K562 (cell line): ENCODE results near the gene TMEM43. TPM values are rescaled to one million over a fixed set of nuclear protein-coding genes. Genes with fewer than 3 reads are reported as not detected.

Source experiments
- ARHGAP35 ChIP-seq: fragments of 450-650 bp; IDR thresholded peaks from 2 replicates; pipeline ENCODE4 v1.6.1; 2018; ENCODE audit not compliant: partially characterized antibody
- CREB3L1 ChIP-seq: fragments of 450-650 bp; IDR thresholded peaks from 2 replicates; pipeline ENCODE4 v1.6.1; 2014; ENCODE audit warnings: low read depth, mild to moderate bottlenecking, moderate library complexity, borderline replicate concordance
- DMBX1 ChIP-seq: fragments of 250-450 bp; sonication (Bioruptor Pico); IDR thresholded peaks from 2 replicates; pipeline ENCODE4 v1.8.0; 2022; ENCODE audit warnings: inconsistent platforms, mild to moderate bottlenecking, moderate library complexity, borderline replicate concordance
- FOXA1 ChIP-seq: fragments of 450-650 bp; IDR thresholded peaks from 2 replicates; pipeline ENCODE4 v1.6.1; 2016; ENCODE audit warnings: mild to moderate bottlenecking, borderline replicate concordance
- ID3 ChIP-seq, 2 experiments: fragments of 250-450 bp in 1 of 2; fragments of 450-650 bp in 1 of 2; sonication (Bioruptor Pico) in 1 of 2; IDR thresholded peaks; 2 replicates each; pipeline versions ENCODE4 v1.6.1 to v1.8.0; 2016 to 2021; ENCODE audit warnings: mild to moderate bottlenecking in 2 of 2, moderate library complexity in 2 of 2, missing compliant biosample characterization in 1 of 2, missing genetic modification characterization in 1 of 2
- OTX1 ChIP-seq: fragments of 450-650 bp; formaldehyde crosslinking; IDR thresholded peaks from 2 replicates; pipeline ENCODE4 v1.4.0; 2022; ENCODE audit warnings: mild to moderate bottlenecking
- PHF21A ChIP-seq: fragments of 450-650 bp; IDR thresholded peaks from 2 replicates; pipeline ENCODE4 v1.6.1; 2017; ENCODE audit warnings: low read depth, borderline replicate concordance
- RAD51 ChIP-seq: fragments of 450-650 bp; IDR thresholded peaks from 2 replicates; pipeline ENCODE4 v1.7.1; 2016; ENCODE audit warnings: low read depth, mild to moderate bottlenecking, borderline replicate concordance
- RNF219 ChIP-seq: fragments of 250-450 bp; sonication (Bioruptor Pico); IDR thresholded peaks from 2 replicates; pipeline ENCODE4 v1.5.0; 2022; ENCODE audit warnings: mild to moderate bottlenecking
- TFE3 ChIP-seq: fragments of 450-650 bp; formaldehyde crosslinking; IDR thresholded peaks from 2 replicates; pipeline ENCODE4 v1.4.0; 2020; ENCODE audit warnings: mild to moderate bottlenecking, mixed read lengths
- YY1 ChIP-seq, 3 experiments: IDR thresholded peaks; 2 replicates each; pipeline ENCODE4 v1.6.1; 2011; ENCODE audit warnings: low read length in 2 of 3, mild to moderate bottlenecking in 2 of 3, moderate library complexity in 2 of 3, borderline replicate concordance in 1 of 3, control low read depth in 1 of 3, low read depth in 1 of 3; ENCODE audit not compliant: insufficient read depth in 3 of 3, insufficient replicate concordance in 2 of 3, control insufficient read depth in 1 of 3, insufficient read length in 1 of 3; ENCODE audit errors: extremely low read depth in 1 of 3
- ZEB2 ChIP-seq: fragments of 450-650 bp; IDR thresholded peaks from 2 replicates; pipeline ENCODE4 v1.6.1; 2016
- ZNF133 ChIP-seq: fragments of 250-450 bp; sonication (Bioruptor Pico); IDR thresholded peaks from 2 replicates; pipeline ENCODE4 v1.4.0; 2020; ENCODE audit warnings: mild to moderate bottlenecking
- ZNF146 ChIP-seq: IDR thresholded peaks from one replicate; pipeline ENCODE4 v1.6.1; 2018; ENCODE audit warnings: missing compliant biosample characterization; ENCODE audit not compliant: unreplicated experiment
- ZNF277 ChIP-seq: fragments of 250-450 bp; sonication (Bioruptor Pico); IDR thresholded peaks from 2 replicates; pipeline ENCODE4 v1.8.0; 2022; ENCODE audit warnings: inconsistent platforms, mild to moderate bottlenecking, moderate library complexity, borderline replicate concordance
- ZNF41 ChIP-seq: fragments of 250-450 bp; sonication (Bioruptor Pico); conservative IDR thresholded peaks from 2 replicates; pipeline ENCODE4 v1.4.0; 2020; ENCODE audit warnings: mild to moderate bottlenecking
- polyA plus RNA-seq, 8 experiments: library from polyadenylated mRNA; depleted of rRNA in 4 of 8; stranded (reverse) in 5 of 8; unstranded in 3 of 8; fragments of >200 nt; fragmentation: Nextera tagmentation in 2 of 8; fragmentation: Illumina TruSeq in 1 of 8; extraction: Ambion mirVana in 2 of 8; extraction: Trizol in 1 of 8; gene quantifications; 2 replicates each; pipeline versions ENCODE4 v1.2.1 to v1.2.3, GENCODE V29; 2011 to 2014; ENCODE audit warnings: inconsistent platforms in 1 of 8, missing spikeins in 1 of 8
- total RNA-seq, 7 experiments: library from RNA; depleted of rRNA in 6 of 7; stranded (reverse); fragments of >200 nt in 6 of 7; fragmentation: Illumina TruSeq in 2 of 7; extraction: Trizol in 2 of 7; gene quantifications; 2 replicates each; pipeline versions ENCODE4 v1.2.1 to v1.2.3, GENCODE V29; 2011 to 2021; ENCODE audit warnings: low replicate concordance in 1 of 7

Gene TMEM43
- total and polyA plus RNA-seq, 9 of the 15 experiments (the other 6 are each of a cell fraction or from before 2014, with no cell fraction given): 16.7 to 46.1 (median 35.7) TPM

GRCh38 chr3:14178247-14179113 is 53.6 kb downstream of the TMEM43 start, which contains the start of the genes LSM3 and XPC (continued):
- TF ChIP-seq CREB3L1 (peak; percentile 98), OTX1 (CRISPR knock-in tag) (no peak), DMBX1 (CRISPR knock-in tag) (peak; percentile 81), PHF21A (no peak; the same call in 1 of the 2 replicates), ZNF133 (CRISPR knock-in tag) (no peak), YY1 (IDR thresholded peaks at IDR 0.05; ENCODE audit: borderline replicate concordance in 1 of 3, control insufficient read depth in 1 of 3, extremely low read depth in 1 of 3, insufficient read depth in 3 of 3, insufficient read length in 1 of 3, insufficient replicate concordance in 2 of 3, low read depth in 1 of 3, low read length in 2 of 3) (peak; percentile 73 to 97 (median 91)), ID3 (CRISPR knock-in tag; IDR thresholded peaks at IDR 0.05) (no peak), ID3 (tag; IDR thresholded peaks at IDR 0.05) (peak; percentile 43; the same call in 1 of the 2 replicates), FOXA1 (no peak), ARHGAP35 (peak; percentile 98), ZNF277 (no peak), RAD51 (no peak; the same call in 1 of the 2 replicates), TFE3 (no peak), RNF219 (CRISPR knock-in tag) (no peak), ZNF41 (0 out of 2 replicates have a peak, but pooled peaks have one; percentile 10), ZNF146 (CRISPR knock-in tag) (peak; percentile 30), ZEB2 (no peak)
